HepG2 (cell line): ENCODE data around the gene CDCA5. TPM values are rescaled to one million over a fixed set of nuclear protein-coding genes. Genes with fewer than 3 reads are reported as not detected.

Experiments
- ATAC-seq: fragments of 200-7000 bp; cut with Tn5 transposase; 3 replicates; pipeline ENCODE4 v1.9.1; 2020; ENCODE audit warnings: mild to moderate bottlenecking, moderate library complexity
- BruUV-seq: library from RNA; stranded (reverse); fragments of 400-500 nt; replicated peaks from 2 replicates; lab custom pipeline; 2021; lab: Mats Ljungman, UMichigan
- CTCF ChIA-PET: fragments of 300-600 bp; formaldehyde crosslinking; extraction: SDS; loops from one replicate; lab custom pipeline; 2021; ENCODE audit warnings: low total read pairs, inconsistent platforms, low intra/inter-chr PET ratio; lab: Yijun Ruan, JAX
- POLR2A ChIA-PET: fragments of 350-600 bp; sonication (Branson Sonifier 250); formaldehyde crosslinking; loops from one replicate; lab custom pipeline; 2020; ENCODE audit warnings: antibody characterized with exemption, inconsistent platforms; lab: Yijun Ruan, JAX
- DNase-seq: peaks from one replicate; pipeline ENCODE4 v3.0.0-alpha.2; 2015; ENCODE audit warnings: low spot score
- FAIRE-seq: peaks from 3 replicates; lab custom pipeline; 2011; peaks lifted over from hg19 to GRCh38; lab: Jason Lieb, UNC
- H2AFZ ChIP-seq: one replicate; pipeline ENCODE4 v1.6.1; 2011; ENCODE audit warnings: low read length, inconsistent platforms
- H3K27ac ChIP-seq: fragments of 300-600 bp; 3 replicates; pipeline ENCODE4 v1.8.0; 2011; ENCODE audit warnings: mixed run types, mild to moderate bottlenecking, mixed read lengths, low read length, inconsistent platforms; ENCODE audit not compliant: insufficient read depth; ENCODE audit errors: extremely low read length
- H3K27me3 ChIP-seq, 2 experiments: fragments of 200-600 bp in 1 of 2; 2 replicates in 1 of 2; 3 replicates in 1 of 2; pipeline versions ENCODE4 v1.6.0 to v1.8.0; 2011; ENCODE audit warnings: low read length in 2 of 2, mild to moderate bottlenecking in 2 of 2, moderate library complexity in 2 of 2, inconsistent platforms in 1 of 2; ENCODE audit not compliant: insufficient read depth in 2 of 2, control insufficient read depth in 1 of 2
- H3K36me3 ChIP-seq, 2 experiments: fragments of 200-600 bp in 1 of 2; replicated peaks in 1 of 2; 2 replicates in 1 of 2; 3 replicates in 1 of 2; pipeline versions ENCODE4 v1.5.1 to v1.8.0; 2011; ENCODE audit warnings: low read length in 2 of 2, inconsistent platforms in 1 of 2; ENCODE audit not compliant: insufficient read depth in 2 of 2, control insufficient read depth in 1 of 2
- H3K4me1 ChIP-seq: 2 replicates; pipeline ENCODE4 v1.5.1; 2012; ENCODE audit warnings: low read length, inconsistent platforms; ENCODE audit not compliant: insufficient read depth
- H3K4me2 ChIP-seq: 2 replicates; pipeline ENCODE4 v1.6.0; 2011; ENCODE audit warnings: low read depth, low read length, inconsistent platforms
- H3K4me3 ChIP-seq, 3 experiments: fragments of 200-600 bp in 1 of 3; sonication (generic), shearing (Covaris generic) in 1 of 3; replicated peaks in 1 of 3; 2 replicates each; pipeline ENCODE4 v1.5.1; 2011 to 2016; ENCODE audit warnings: low read length in 3 of 3, inconsistent platforms in 2 of 3, low read depth in 2 of 3, mild to moderate bottlenecking in 2 of 3, control low read depth in 1 of 3, mixed read lengths in 1 of 3; ENCODE audit not compliant: insufficient read depth in 1 of 3
- H3K79me2 ChIP-seq: one replicate; pipeline ENCODE4 v1.6.1; 2011; ENCODE audit warnings: low read length, inconsistent platforms; ENCODE audit not compliant: insufficient read depth
- H3K9ac ChIP-seq: 2 replicates; pipeline ENCODE4 v1.6.0; 2011; ENCODE audit warnings: mild to moderate bottlenecking, low read depth, low read length, inconsistent platforms; ENCODE audit not compliant: insufficient read depth
- H3K9me3 ChIP-seq: 2 replicates; pipeline ENCODE4 v1.5.1; 2012; ENCODE audit warnings: mild to moderate bottlenecking, low read length
- H4K20me1 ChIP-seq: 2 replicates; pipeline ENCODE4 v1.6.0; 2011; ENCODE audit warnings: inconsistent platforms, mild to moderate bottlenecking, low read length, moderate library complexity; ENCODE audit not compliant: insufficient read depth
- AHR ChIP-seq: IDR thresholded peaks from 2 replicates; pipeline ENCODE4 v1.6.1; 2018; ENCODE audit warnings: missing genetic modification reagents, missing compliant biosample characterization
- ARNTL ChIP-seq: sonication (generic); formaldehyde crosslinking; IDR thresholded peaks from 2 replicates; pipeline ENCODE4 v1.4.0; 2020; ENCODE audit warnings: mild to moderate bottlenecking, missing genetic modification reagents
- CC2D1A ChIP-seq: sonication (generic); formaldehyde crosslinking; IDR thresholded peaks from 2 replicates; pipeline ENCODE4 v1.8.1; 2023; ENCODE audit warnings: mild to moderate bottlenecking, missing genetic modification reagents
- GTF2F1 ChIP-seq: fragments of 150-350 bp; IDR thresholded peaks from 2 replicates; pipeline ENCODE4 v1.6.1; 2014; ENCODE audit warnings: low read length
- GZF1 ChIP-seq: sonication (generic); formaldehyde crosslinking; IDR thresholded peaks from 2 replicates; pipeline ENCODE4 v1.5.1; 2020; ENCODE audit warnings: mild to moderate bottlenecking, missing genetic modification reagents
- MYC ChIP-seq: sonication (generic); formaldehyde crosslinking; IDR thresholded peaks from 2 replicates; pipeline ENCODE4 v1.9.0; 2021; ENCODE audit warnings: missing genetic modification reagents, borderline replicate concordance
- NRL ChIP-seq: sonication (generic); formaldehyde crosslinking; IDR thresholded peaks from 2 replicates; pipeline ENCODE4 v1.5.0; 2020; ENCODE audit warnings: missing genetic modification reagents, mild to moderate bottlenecking, moderate library complexity, borderline replicate concordance
- PLRG1 ChIP-seq: fragments of 450-650 bp; conservative IDR thresholded peaks from 2 replicates; pipeline ENCODE4 v1.6.1; 2016
- WGBS: methylation state at CpG from one replicate; pipeline ENCODE4 v1.1.6; 2017; ENCODE audit warnings: low lambda C conversion rate; 5-methylcytosine and 5-hydroxymethylcytosine counted together
- in situ Hi-C: cut with HindIII; loops from 2 replicates; pipeline ENCODE4 v1.10.0; 2017; ENCODE audit warnings: low pct_unique_long_range_greater_than_20kb; ENCODE audit not compliant: extremely low pct_ligation_motif_present
- intact Hi-C: fragments of 100-400 bp; cut with micrococcal nuclease; formaldehyde crosslinking; loops from one replicate; pipeline ENCODE4 v1.10.0; 2022; ENCODE audit not compliant: unreplicated experiment
- polyA plus RNA-seq, 8 experiments: library from polyadenylated mRNA; depleted of rRNA in 3 of 8; stranded (reverse) in 7 of 8; unstranded in 1 of 8; fragments of >200 nt; fragmentation: Illumina TruSeq in 4 of 8; extraction: Trizol in 4 of 8; gene quantifications; 2 replicates each; pipeline versions ENCODE4 v1.2.1 to v1.2.3, GENCODE V29; 2011 to 2016; ENCODE audit warnings: low read depth in 4 of 8, missing spikeins in 1 of 8, mixed read lengths in 1 of 8; ENCODE audit not compliant: insufficient read depth in 1 of 8
- total RNA-seq, 5 experiments: library from RNA; depleted of rRNA; stranded (reverse); fragments of >200 nt; fragmentation: Illumina TruSeq; extraction: Trizol; gene quantifications; 2 replicates each; pipeline ENCODE4 v1.2.3, GENCODE V29; 2016; ENCODE audit warnings: low read depth in 1 of 5
- TF ChIP-seq, protein P1 (sequence below): sonication (generic); formaldehyde crosslinking; IDR thresholded peaks from 2 replicates; pipeline ENCODE4 v1.5.1; 2020; ENCODE audit warnings: mild to moderate bottlenecking, missing genetic modification reagents

CDCA5 gene
- total and polyA plus RNA-seq, 2 of the 13 experiments (the other 11 are each of a cell fraction or from before 2014, with no cell fraction given): 13.5 to 50.6 TPM

DNA sequence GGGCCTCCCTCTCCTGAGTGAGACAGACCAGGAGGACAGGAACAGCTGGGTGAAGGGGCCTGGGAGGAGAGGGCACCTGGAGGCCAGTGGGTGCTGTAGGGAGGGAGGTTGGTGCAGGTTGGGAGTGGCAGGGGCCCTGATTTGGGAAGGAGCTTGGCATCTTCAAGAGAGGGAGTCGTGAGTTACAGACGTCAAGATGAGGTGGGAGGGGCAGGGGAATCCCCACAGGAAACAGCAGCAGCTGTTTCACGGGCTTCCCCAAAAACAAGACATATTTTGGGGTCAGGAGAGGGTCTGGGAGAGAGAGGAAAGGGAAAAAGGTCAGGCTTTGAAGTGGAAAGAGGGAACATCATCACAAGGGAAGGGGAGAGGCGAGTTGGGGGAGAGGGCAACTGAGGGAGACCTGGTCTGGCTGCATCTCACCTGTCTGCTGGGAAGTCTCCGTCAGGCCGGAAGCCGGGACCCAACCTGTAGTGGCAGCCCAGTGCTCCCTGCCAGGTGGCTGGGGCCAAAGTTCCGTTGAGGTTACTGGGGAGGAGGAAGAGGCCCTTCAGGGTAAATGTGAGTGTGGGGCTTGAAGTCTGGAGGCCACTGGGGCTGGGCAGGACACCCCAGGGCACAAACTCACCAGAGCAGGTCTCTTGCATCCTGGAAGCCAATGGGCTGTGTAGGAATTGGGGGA is 29.9 kb downstream of the CDCA5 start (continued):
- no peak for TF ChIP-seq ARNTL (CRISPR knock-in tag)
- no peak for TF ChIP-seq AHR
- TF ChIP-seq NRL (CRISPR knock-in tag): no peak
- TF ChIP-seq CC2D1A (CRISPR knock-in tag): no peak
- no peak for TF ChIP-seq PLRG1
- TF ChIP-seq GZF1 (CRISPR knock-in tag): no peak

DNA sequence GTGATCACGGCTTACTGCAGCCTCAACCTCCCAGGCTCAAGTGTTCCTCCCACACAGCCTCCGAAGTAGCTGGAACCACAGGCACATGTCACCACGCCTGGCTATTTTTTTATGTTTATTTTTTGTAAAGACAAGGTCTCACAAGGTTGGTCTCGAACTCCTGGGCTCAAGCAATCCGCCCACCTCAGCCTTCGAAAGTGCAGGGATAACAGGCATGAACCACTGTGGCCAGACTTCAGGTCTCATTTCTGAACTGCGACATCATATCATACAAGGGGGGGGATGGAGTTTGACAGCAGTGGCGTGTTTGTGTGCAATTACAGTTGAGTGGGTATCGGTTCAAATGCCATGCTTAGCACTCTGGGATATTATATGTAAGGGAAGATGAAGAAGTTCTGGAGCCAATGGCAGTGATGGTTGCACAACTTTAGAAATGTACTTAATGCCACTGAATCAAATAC is 32.4 kb downstream of the CDCA5 start:
- H3K9me3 ChIP-seq: no peaks in the 10 kb centered on the region
- POLR2A ChIA-PET: interaction anchor here (0.7 kb wide), 1 partner anchor 273 kb away, joined by 4 read pairs; no protein-coding TSS in a partner anchor
- H2AFZ ChIP-seq: no peak overlapping the region
- H3K27ac ChIP-seq: no peak overlapping the region
- peaks cover 10% of the 10 kb centered on the region for H3K4me1 ChIP-seq
- WGBS: 98% methylated on average over 9 of the region's 9 CpGs
- BruUV-seq: no TSS peak
- H3K27me3 ChIP-seq: no peaks in the 10 kb centered on the region
- no peak overlapping the region for H3K4me3 ChIP-seq
- intact Hi-C loops: no loop called here
- no peaks in the 10 kb centered on the region for H4K20me1 ChIP-seq
- H3K4me2 ChIP-seq: no peak overlapping the region
- in situ Hi-C loops: no loop called here
- no peak for ATAC-seq
- TF ChIP-seq MYC: no peak
- TF ChIP-seq GTF2F1: no peak
- TF ChIP-seq, protein P1, sequence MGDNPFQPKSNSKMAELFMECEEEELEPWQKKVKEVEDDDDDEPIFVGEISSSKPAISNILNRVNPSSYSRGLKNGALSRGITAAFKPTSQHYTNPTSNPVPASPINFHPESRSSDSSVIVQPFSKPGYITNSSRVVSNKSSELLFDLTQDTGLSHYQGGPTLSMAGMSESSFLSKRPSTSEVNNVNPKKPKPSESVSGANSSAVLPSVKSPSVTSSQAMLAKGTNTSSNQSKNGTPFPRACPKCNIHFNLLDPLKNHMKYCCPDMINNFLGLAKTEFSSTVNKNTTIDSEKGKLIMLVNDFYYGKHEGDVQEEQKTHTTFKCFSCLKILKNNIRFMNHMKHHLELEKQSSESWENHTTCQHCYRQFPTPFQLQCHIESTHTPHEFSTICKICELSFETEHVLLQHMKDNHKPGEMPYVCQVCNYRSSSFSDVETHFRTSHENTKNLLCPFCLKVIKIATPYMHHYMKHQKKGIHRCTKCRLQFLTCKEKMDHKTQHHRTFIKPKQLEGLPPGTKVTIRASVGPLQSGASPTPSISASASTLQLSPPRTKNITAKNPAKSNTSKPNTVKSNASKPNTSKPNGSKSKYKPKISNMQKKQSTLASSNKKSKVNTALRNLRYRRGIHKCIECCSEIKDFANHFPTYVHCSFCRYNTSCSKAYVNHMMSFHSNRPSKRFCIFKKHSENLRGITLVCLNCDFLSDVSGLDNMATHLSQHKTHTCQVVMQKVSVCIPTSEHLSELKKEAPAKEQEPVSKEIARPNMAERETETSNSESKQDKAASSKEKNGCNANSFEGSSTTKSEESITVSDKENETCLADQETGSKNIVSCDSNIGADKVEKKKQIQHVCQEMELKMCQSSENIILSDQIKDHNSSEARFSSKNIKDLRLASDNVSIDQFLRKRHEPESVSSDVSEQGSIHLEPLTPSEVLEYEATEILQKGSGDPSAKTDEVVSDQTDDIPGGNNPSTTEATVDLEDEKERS (CRISPR knock-in tag): no peak
- DNase-seq: no peak
- H3K9ac ChIP-seq: no peak overlapping the region
- FAIRE-seq: no peak
- H3K79me2 ChIP-seq: no peaks in the 10 kb centered on the region
- no peaks in the 10 kb centered on the region for H3K36me3 ChIP-seq
- CTCF ChIA-PET: no interaction called here
